IMR-90 (cell line): ENCODE results near the gene PRKD1. TPM values are rescaled to one million over a fixed set of nuclear protein-coding genes. Genes with fewer than 3 reads are reported as not detected.

Source experiments
- ATAC-seq: fragments of 200-7000 bp; cut with Tn5 transposase; 2 replicates; pipeline ENCODE4 v1.9.1; 2020; ENCODE audit warnings: low read depth, mild to moderate bottlenecking, moderate library complexity
- BruUV-seq: library from RNA; stranded (reverse); fragments of 400-500 nt; replicated peaks from 2 replicates; lab custom pipeline; 2021; lab: Mats Ljungman, UMichigan
- CTCF ChIA-PET: fragments of 300-600 bp; formaldehyde crosslinking; extraction: SDS; loops from one replicate; lab custom pipeline; 2021; ENCODE audit warnings: antibody characterized with exemption; lab: Yijun Ruan, JAX
- POLR2A ChIA-PET: fragments of 300-600 bp; sonication (Branson Sonifier 250); formaldehyde crosslinking; loops from one replicate; lab custom pipeline; 2022; ENCODE audit warnings: antibody characterized with exemption; ENCODE audit not compliant: unreplicated experiment; lab: Charles Lee
- DNase-seq: peaks from one replicate; pipeline ENCODE4 v3.0.0; 2013
- H2AFZ ChIP-seq: replicated peaks from 2 replicates; pipeline ENCODE3; 2013; ENCODE audit warnings: low read length, mild to moderate bottlenecking; ENCODE audit not compliant: poor library complexity
- H2AK5ac ChIP-seq: 2 replicates; pipeline ENCODE4 v1.6.1; 2013; ENCODE audit warnings: low read depth, low read length, inconsistent platforms
- H2AK9ac ChIP-seq: replicated peaks from 2 replicates; pipeline ENCODE3; 2013; ENCODE audit warnings: mild to moderate bottlenecking, low read depth, low read length, moderate library complexity; ENCODE audit not compliant: poor library complexity
- H2BK120ac ChIP-seq: 2 replicates; pipeline ENCODE4 v1.6.1; 2013; ENCODE audit warnings: low read depth, low read length, inconsistent platforms
- H2BK15ac ChIP-seq: 3 replicates; pipeline ENCODE4 v1.6.1; 2013; ENCODE audit warnings: low read depth, low read length, inconsistent platforms
- H2BK20ac ChIP-seq: 2 replicates; pipeline ENCODE4 v1.6.1; 2013; ENCODE audit warnings: low read depth, mild to moderate bottlenecking, inconsistent platforms, low read length, moderate library complexity
- H2BK5ac ChIP-seq: 2 replicates; pipeline ENCODE4 v1.6.1; 2013; ENCODE audit warnings: mild to moderate bottlenecking, low read depth, low read length, inconsistent platforms; ENCODE audit not compliant: poor library complexity, severe bottlenecking
- H3K14ac ChIP-seq: replicated peaks from 2 replicates; pipeline ENCODE4 v1.6.1; 2013; ENCODE audit warnings: low read depth, low read length, inconsistent platforms
- H3K18ac ChIP-seq: 2 replicates; pipeline ENCODE4 v1.6.1; 2013; ENCODE audit warnings: low read depth, low read length, control low read depth
- H3K23ac ChIP-seq: 2 replicates; pipeline ENCODE4 v1.6.1; 2013; ENCODE audit warnings: low read depth, low read length, inconsistent platforms
- H3K27ac ChIP-seq: 2 replicates; pipeline ENCODE4 v1.5.1; 2013; ENCODE audit warnings: mild to moderate bottlenecking, control low read depth, low read length; ENCODE audit not compliant: insufficient read depth
- H3K27me3 ChIP-seq: 2 replicates; pipeline ENCODE4 v1.6.1; 2013; ENCODE audit warnings: low read length; ENCODE audit not compliant: control insufficient read depth, insufficient read depth
- H3K36me3 ChIP-seq: 2 replicates; pipeline ENCODE4 v1.6.1; 2013; ENCODE audit warnings: low read length, mixed read lengths; ENCODE audit not compliant: control insufficient read depth, insufficient read depth
- H3K4ac ChIP-seq: 2 replicates; pipeline ENCODE4 v1.6.1; 2013; ENCODE audit warnings: low read depth, low read length, inconsistent platforms
- H3K4me1 ChIP-seq: 2 replicates; pipeline ENCODE4 v1.6.1; 2013; ENCODE audit warnings: low read length, mixed read lengths; ENCODE audit not compliant: control insufficient read depth, insufficient read depth
- H3K4me2 ChIP-seq: 2 replicates; pipeline ENCODE4 v1.6.1; 2013; ENCODE audit warnings: low read depth, mild to moderate bottlenecking, control low read depth, low read length, moderate library complexity
- H3K4me3 ChIP-seq: 2 replicates; pipeline ENCODE4 v1.5.1; 2013; ENCODE audit warnings: low read depth, mild to moderate bottlenecking, control low read depth, low read length, moderate library complexity; ENCODE audit not compliant: insufficient read depth
- H3K56ac ChIP-seq: 2 replicates; pipeline ENCODE4 v1.6.1; 2013; ENCODE audit warnings: low read length, inconsistent platforms; ENCODE audit not compliant: insufficient read depth; ENCODE audit errors: extremely low read depth
- H3K79me1 ChIP-seq, 2 experiments: 2 replicates each; pipeline ENCODE4 v1.6.1; 2013; ENCODE audit warnings: low read length in 2 of 2, inconsistent platforms in 1 of 2, low read depth in 1 of 2
- H3K9ac ChIP-seq: 2 replicates; pipeline ENCODE4 v1.6.1; 2013; ENCODE audit warnings: low read depth, low read length, control low read depth
- H3K9me1 ChIP-seq: 2 replicates; pipeline ENCODE4 v1.6.1; 2013; ENCODE audit warnings: low read length, inconsistent platforms; ENCODE audit not compliant: insufficient read depth
- H3K9me3 ChIP-seq: 2 replicates; pipeline ENCODE4 v1.6.1; 2013; ENCODE audit warnings: low read length; ENCODE audit not compliant: control insufficient read depth, insufficient read depth
- H4K20me1 ChIP-seq: 2 replicates; pipeline ENCODE4 v1.6.1; 2013; ENCODE audit warnings: low read length, inconsistent platforms; ENCODE audit not compliant: insufficient read depth
- H4K5ac ChIP-seq: 2 replicates; pipeline ENCODE4 v1.6.1; 2013; ENCODE audit warnings: mild to moderate bottlenecking, low read depth, low read length, control low read depth
- H4K8ac ChIP-seq, 2 experiments: 2 replicates each; pipeline ENCODE4 v1.6.1; 2013; ENCODE audit warnings: low read depth in 2 of 2, low read length in 2 of 2, control low read depth in 1 of 2, inconsistent platforms in 1 of 2
- H4K91ac ChIP-seq: 2 replicates; pipeline ENCODE4 v1.6.1; 2013; ENCODE audit warnings: low read depth, low read length, inconsistent platforms; ENCODE audit not compliant: insufficient read depth
- BHLHE40 ChIP-seq: fragments of 150-350 bp; IDR thresholded peaks from 2 replicates; pipeline ENCODE4 v1.6.1; 2016; ENCODE audit warnings: mild to moderate bottlenecking, low read depth, low read length
- CHD1 ChIP-seq: IDR thresholded peaks from 2 replicates; pipeline ENCODE4 v1.6.1; 2012; ENCODE audit warnings: low read depth, low read length, improper control_type of control experiment
- MAZ ChIP-seq: IDR thresholded peaks from 2 replicates; pipeline ENCODE4 v1.6.1; 2012; ENCODE audit warnings: low read depth, mild to moderate bottlenecking, low read length, improper control_type of control experiment, moderate library complexity, borderline replicate concordance
- MXI1 ChIP-seq: IDR thresholded peaks from 2 replicates; pipeline ENCODE4 v1.6.1; 2012; ENCODE audit warnings: low read depth, mild to moderate bottlenecking, low read length, moderate library complexity, borderline replicate concordance
- NFE2L2 ChIP-seq: fragments of 150-350 bp; IDR thresholded peaks from 2 replicates; pipeline ENCODE4 v1.6.1; 2016; ENCODE audit warnings: low read depth, mild to moderate bottlenecking, low read length
- POLR2A ChIP-seq: IDR thresholded peaks from 2 replicates; pipeline ENCODE4 v1.6.1; 2012; ENCODE audit warnings: mild to moderate bottlenecking, low read depth, low read length
- RCOR1 ChIP-seq: IDR thresholded peaks from 2 replicates; pipeline ENCODE4 v1.6.1; 2012; ENCODE audit warnings: mild to moderate bottlenecking, low read length, improper control_type of control experiment; ENCODE audit not compliant: insufficient replicate concordance
- RFX5 ChIP-seq: IDR thresholded peaks from 2 replicates; pipeline ENCODE4 v1.8.0; 2012; ENCODE audit warnings: low read depth, mild to moderate bottlenecking, low read length, moderate library complexity
- WGBS, 2 experiments: methylation state at CpG; one replicate each; pipeline versions ENCODE4 v1.1.5 to v1.1.7; 2013; ENCODE audit warnings: missing lambda C conversion rate in 2 of 2; ENCODE audit not compliant: insufficient read length in 1 of 2; ENCODE audit errors: extremely low coverage in 2 of 2; 5-methylcytosine and 5-hydroxymethylcytosine counted together
- dilution Hi-C: fragments of 300-500 bp; cut with HindIII; formaldehyde crosslinking; loops from one replicate; pipeline ENCODE4 v1.14.3; 2018; ENCODE audit warnings: low sequenced_read_pairs; ENCODE audit not compliant: unreplicated experiment
- in situ Hi-C: fragments of 300-500 bp; cut with MboI; formaldehyde crosslinking; loops from 3 replicates; pipeline ENCODE4 v1.14.3; 2019; ENCODE audit warnings: low sequenced_read_pairs, inconsistent platforms, mixed read lengths
- intact Hi-C: fragments of 100-400 bp; cut with micrococcal nuclease; formaldehyde crosslinking; loops from 2 replicates; pipeline ENCODE4 v1.10.0; 2022
- polyA plus RNA-seq, 3 experiments: library from polyadenylated mRNA; depleted of rRNA; stranded (reverse); fragments of >200 nt; gene quantifications; 2 replicates each; pipeline ENCODE4 v1.2.3, GENCODE V29; 2012; ENCODE audit warnings: low replicate concordance in 1 of 3
- total RNA-seq: library from RNA; depleted of rRNA; stranded (reverse); fragments of >200 nt; gene quantifications from 2 replicates; pipeline ENCODE4 v1.2.3, GENCODE V29; 2012
- TF ChIP-seq, protein P1 (sequence below): fragments of 150-350 bp; IDR thresholded peaks from 2 replicates; pipeline ENCODE4 v1.6.1; 2016; ENCODE audit warnings: low read depth, mild to moderate bottlenecking, low read length, moderate library complexity, borderline replicate concordance

Gene PRKD1
- total and polyA plus RNA-seq, 2 of the 4 experiments (the other 2 are of a cell fraction) = 12.9 to 14.2 TPM

DNA sequence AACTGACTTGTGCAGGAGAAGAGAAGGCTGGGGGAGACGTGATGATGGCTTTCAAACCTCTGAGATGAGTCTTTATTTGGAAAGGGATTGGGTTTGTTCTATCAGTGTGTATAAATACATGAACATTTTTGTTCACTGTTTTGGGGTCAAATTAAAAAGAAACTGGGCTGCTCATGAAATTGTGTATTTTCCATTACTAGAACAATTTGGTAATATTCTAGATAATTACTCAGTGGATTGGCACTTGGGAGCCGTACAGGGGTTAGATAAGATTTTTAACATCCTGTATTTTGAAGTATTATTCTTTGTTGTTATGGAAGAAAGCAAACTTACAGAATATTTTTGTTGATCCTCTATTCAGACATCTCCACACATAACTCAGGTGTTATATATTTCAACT lies 340.6 kb downstream of the PRKD1 start:
- DNase-seq (no peak), ATAC-seq (no peak)
- Histone ChIP-seq H3K36me3 (no peaks in the 10 kb centered on the region), H2AFZ (no peak overlapping the region), H3K56ac (no peak overlapping the region), H3K14ac (no peak overlapping the region), H3K79me1 (no peaks in the 10 kb centered on the region), H4K8ac (no peak overlapping the region), H2BK5ac (no peak overlapping the region), H2AK9ac (no peak overlapping the region), H2BK120ac (no peak overlapping the region), H3K23ac (no peak overlapping the region), H3K18ac (no peak overlapping the region), H4K20me1 (no peaks in the 10 kb centered on the region), H4K5ac (no peak overlapping the region), H3K9me1 (no peaks in the 10 kb centered on the region), H3K4me3 (no peak overlapping the region), H2BK15ac (no peak overlapping the region), H3K27me3 (no peaks in the 10 kb centered on the region), H2AK5ac (no peak overlapping the region), H3K9me3 (no peaks in the 10 kb centered on the region), H3K4me2 (no peak overlapping the region), H3K9ac (no peak overlapping the region), H2BK20ac (no peak overlapping the region), H3K4ac (no peak overlapping the region), H3K27ac (no peak overlapping the region), H4K91ac (no peak overlapping the region), H3K4me1 (no peaks in the 10 kb centered on the region)
- no TSS peak for BruUV-seq
- TF ChIP-seq RFX5 = no peak
- TF ChIP-seq, protein P1, sequence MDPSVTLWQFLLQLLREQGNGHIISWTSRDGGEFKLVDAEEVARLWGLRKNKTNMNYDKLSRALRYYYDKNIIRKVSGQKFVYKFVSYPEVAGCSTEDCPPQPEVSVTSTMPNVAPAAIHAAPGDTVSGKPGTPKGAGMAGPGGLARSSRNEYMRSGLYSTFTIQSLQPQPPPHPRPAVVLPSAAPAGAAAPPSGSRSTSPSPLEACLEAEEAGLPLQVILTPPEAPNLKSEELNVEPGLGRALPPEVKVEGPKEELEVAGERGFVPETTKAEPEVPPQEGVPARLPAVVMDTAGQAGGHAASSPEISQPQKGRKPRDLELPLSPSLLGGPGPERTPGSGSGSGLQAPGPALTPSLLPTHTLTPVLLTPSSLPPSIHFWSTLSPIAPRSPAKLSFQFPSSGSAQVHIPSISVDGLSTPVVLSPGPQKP = no peak
- TF ChIP-seq NFE2L2 = no peak
- no peak for TF ChIP-seq MXI1
- TF ChIP-seq CHD1 = no peak
- no peak for TF ChIP-seq RCOR1
- no peak for TF ChIP-seq POLR2A
- no peak for TF ChIP-seq BHLHE40
- no peak for TF ChIP-seq MAZ
- dilution Hi-C loops (no loop called here), intact Hi-C loops (loop anchor here (5.0 kb wide), 1 partner anchor 130 kb away; no protein-coding TSS in a partner anchor), in situ Hi-C loops (no loop called here)
- ChIA-PET CTCF (no interaction called here), POLR2A (no interaction called here)
- no CpG with 5 or more reads among the region's 2 CpGs for WGBS, 2 experiments
